Sigmoid colon (tissue), 7 donors: ENCODE data around the gene CELA2A. TPM values are rescaled to one million over a fixed set of nuclear protein-coding genes. Genes with fewer than 3 reads are reported as not detected.

Experiments used
- DNase-seq: peaks from one replicate; pipeline ENCODE4 v3.0.0-alpha.2; 2019
- H3K27ac ChIP-seq, 4 donors: fragments of 200-600 bp; sonication (generic); one replicate each; pipeline ENCODE4 v1.5.1; 2016 to 2019; ENCODE audit warnings: mild to moderate bottlenecking in 1 of 4
- H3K27me3 ChIP-seq, 3 donors: fragments of 200-600 bp; sonication (generic); one replicate each; pipeline ENCODE4 v1.5.1; 2019; ENCODE audit warnings: mild to moderate bottlenecking in 1 of 3
- H3K36me3 ChIP-seq, 4 donors: fragments of 200-600 bp; sonication (generic); one replicate each; pipeline ENCODE4 v1.5.1; 2016 to 2019
- H3K4me1 ChIP-seq, 4 donors: fragments of 200-600 bp; sonication (generic); one replicate each; pipeline ENCODE4 v1.5.1; 2017 to 2019
- H3K4me3 ChIP-seq, 4 donors: fragments of 200-600 bp; sonication (generic); one replicate each; pipeline ENCODE4 v1.5.1; 2017 to 2019; ENCODE audit warnings: mild to moderate bottlenecking in 2 of 4, moderate library complexity in 1 of 4
- H3K9me3 ChIP-seq, 4 donors: fragments of 200-600 bp in 3 of 4; sonication (generic) in 3 of 4; one replicate each; pipeline versions ENCODE4 v1.5.1 to v1.6.1; 2013 to 2019
- CTCF ChIP-seq, 4 experiments: fragments of 450-650 bp in 3 of 4; fragments of 200-600 bp in 1 of 4; IDR thresholded peaks; one replicate each; pipeline ENCODE4 v1.5.1; 2016 to 2019; ENCODE audit warnings: antibody characterized with exemption in 4 of 4, mild to moderate bottlenecking in 3 of 4, moderate library complexity in 2 of 4
- EP300 ChIP-seq, 4 donors: sonication (generic); formaldehyde crosslinking; IDR thresholded peaks; one replicate each; pipeline ENCODE4 v1.6.1; 2017; ENCODE audit warnings: antibody characterized with exemption in 4 of 4
- POLR2A ChIP-seq, 2 donors: fragments of 450-650 bp; IDR thresholded peaks; one replicate each; pipeline ENCODE4 v1.6.1; 2016; ENCODE audit warnings: antibody characterized with exemption in 2 of 2, mild to moderate bottlenecking in 2 of 2, moderate library complexity in 2 of 2
- POLR2AphosphoS5 ChIP-seq, 4 donors: sonication (generic); formaldehyde crosslinking; IDR thresholded peaks; one replicate each; pipeline ENCODE4 v1.6.1; 2017; ENCODE audit warnings: antibody characterized with exemption in 4 of 4
- WGBS, 2 donors: extraction: QIAGEN DNeasy Blood & Tissue Kit; methylation state at CpG; one replicate each; pipeline ENCODE4 v1.1.7; 2013; 5-methylcytosine and 5-hydroxymethylcytosine counted together
- intact Hi-C: fragments of 100-400 bp; cut with DNase I; formaldehyde crosslinking; loops from one replicate; pipeline ENCODE4 v1.15.1; 2023
- polyA plus RNA-seq, 3 donors: library from polyadenylated mRNA; stranded (reverse); fragments of 200-250 nt; gene quantifications; one replicate each; pipeline ENCODE4 v1.2.3, GENCODE V29; 2013
- total RNA-seq, 4 donors: library from RNA; depleted of rRNA; stranded (reverse); fragments of >200 nt; gene quantifications; one replicate each; pipeline ENCODE4 v1.1.0, GENCODE V29; 2016
- donor health status: healthy with polysubstance abuse.
- donor health status: Bipolar disorder and iron deficiency.
- donor health status: healthy.

Gene CELA2A
- total and polyA plus RNA-seq, 7 donors, result not detected

GRCh38 chr1:15441247-15441646 lies 15.3 kb upstream of the CELA2A start:
- H3K9me3 ChIP-seq, result no peaks in the 10 kb centered on the region
- TF ChIP-seq POLR2A (IDR thresholded peaks at IDR 0.05) (no peak), EP300 (IDR thresholded peaks at IDR 0.05) (no peak), CTCF (IDR thresholded peaks at IDR 0.05) (no peak), POLR2AphosphoS5 (IDR thresholded peaks at IDR 0.05) (no peak)
- DNase-seq, result no peak
- no peaks in the 10 kb centered on the region for H3K4me1 ChIP-seq
- no peak overlapping the region for H3K4me3 ChIP-seq
- intact Hi-C loops, result no loop called here
- peaks cover 0 to under 1% (median 0%) of the 10 kb centered on the region in 3 donors for H3K27me3 ChIP-seq
- no peak overlapping the region for H3K27ac ChIP-seq
- H3K36me3 ChIP-seq, result no peaks in the 10 kb centered on the region
- 91 to 93% methylated on average over 6 of the region's 6 CpGs for WGBS, 2 donors

DNA sequence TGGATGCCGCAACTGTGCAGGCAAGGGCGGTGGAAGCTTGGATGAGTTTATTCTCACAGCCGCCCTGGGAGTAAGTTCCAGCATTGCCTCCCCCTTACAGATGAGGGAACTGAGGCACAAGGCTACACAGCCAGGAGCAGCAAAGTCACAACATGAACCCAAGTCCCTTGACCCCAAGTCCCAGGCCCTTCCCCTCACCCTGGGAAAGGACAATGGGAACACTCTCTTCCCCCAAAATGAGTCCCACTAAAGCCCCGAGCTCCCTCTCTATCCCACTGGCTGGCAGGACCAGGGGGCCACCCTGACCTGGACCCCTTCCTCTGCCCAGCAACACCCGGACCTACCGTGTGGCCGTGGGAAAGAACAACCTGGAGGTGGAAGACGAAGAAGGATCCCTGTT lies 14.4 kb upstream of the CELA2A start:
- TF ChIP-seq CTCF (IDR thresholded peaks at IDR 0.05), result no peak
- no peak for TF ChIP-seq POLR2A (IDR thresholded peaks at IDR 0.05)
- TF ChIP-seq EP300 (IDR thresholded peaks at IDR 0.05), result no peak
- TF ChIP-seq POLR2AphosphoS5 (IDR thresholded peaks at IDR 0.05), result no peak
- Histone ChIP-seq H3K27me3 (peaks cover 0 to 4% (median 0%) of the 10 kb centered on the region in 3 donors), H3K4me1 (no peaks in the 10 kb centered on the region), H3K27ac (no peak overlapping the region), H3K9me3 (no peaks in the 10 kb centered on the region), H3K36me3 (no peaks in the 10 kb centered on the region), H3K4me3 (no peak overlapping the region)
- DNase-seq, result no peak
- intact Hi-C loops, result no loop called here
- WGBS, 2 donors, result 93 to 94% methylated on average over 8 of the region's 8 CpGs

DNA sequence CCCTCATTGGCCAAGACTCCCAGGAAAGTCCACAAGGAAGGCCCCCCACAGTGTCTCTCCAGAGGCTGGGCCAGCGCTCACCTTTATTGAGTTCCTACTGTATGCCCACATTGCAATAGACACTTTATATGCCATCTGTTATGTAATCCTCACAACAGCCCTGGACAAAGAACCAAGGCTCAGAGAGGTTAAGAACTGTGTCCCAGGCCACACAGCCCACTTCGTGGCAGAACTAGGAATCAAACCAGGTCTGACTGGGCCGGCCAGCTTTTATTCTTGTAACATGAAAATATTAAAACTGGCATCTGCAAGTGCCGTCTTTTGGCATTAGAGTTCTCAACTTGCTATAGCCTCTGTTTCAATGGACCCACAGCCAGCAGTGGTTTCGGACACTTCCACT lies 13.8 kb upstream of the CELA2A start:
- H3K4me3 ChIP-seq, result no peak overlapping the region
- 88 to 91% methylated on average over 5 of the region's 5 CpGs for WGBS, 2 donors
- no peak for DNase-seq
- TF ChIP-seq POLR2AphosphoS5 (IDR thresholded peaks at IDR 0.05), result no peak
- TF ChIP-seq POLR2A (IDR thresholded peaks at IDR 0.05), result no peak
- TF ChIP-seq CTCF (IDR thresholded peaks at IDR 0.05), result no peak
- no peak for TF ChIP-seq EP300 (IDR thresholded peaks at IDR 0.05)
- no peaks in the 10 kb centered on the region for H3K36me3 ChIP-seq
- no peaks in the 10 kb centered on the region for H3K4me1 ChIP-seq
- H3K9me3 ChIP-seq, result no peaks in the 10 kb centered on the region
- peaks cover 0 to 4% (median 0%) of the 10 kb centered on the region in 3 donors for H3K27me3 ChIP-seq
- no peak overlapping the region for H3K27ac ChIP-seq
- intact Hi-C loops, result no loop called here

GRCh38 chr1:15443281-15443680 lies 13.3 kb upstream of the CELA2A start:
- Histone ChIP-seq H3K27me3 (peaks cover 0 to 4% (median 0%) of the 10 kb centered on the region in 3 donors), H3K4me1 (no peaks in the 10 kb centered on the region), H3K36me3 (no peaks in the 10 kb centered on the region), H3K4me3 (no peak overlapping the region), H3K9me3 (no peaks in the 10 kb centered on the region), H3K27ac (no peak overlapping the region)
- DNase-seq, result no peak
- intact Hi-C loops, result no loop called here
- no peak for TF ChIP-seq EP300 (IDR thresholded peaks at IDR 0.05)
- no peak for TF ChIP-seq CTCF (IDR thresholded peaks at IDR 0.05)
- TF ChIP-seq POLR2AphosphoS5 (IDR thresholded peaks at IDR 0.05), result no peak
- no peak for TF ChIP-seq POLR2A (IDR thresholded peaks at IDR 0.05)
- 73 to 84% methylated on average over 5 of the region's 5 CpGs for WGBS, 2 donors
